Upper lobe of left lung (tissue), 4 donors: ENCODE data around the gene MX2.

Source experiments
- EP300 ChIP-seq, 4 donors: sonication (generic); formaldehyde crosslinking; IDR thresholded peaks; one replicate each; pipeline ENCODE4 v1.5.1; 2017; ENCODE audit warnings: antibody characterized with exemption in 4 of 4, control low read depth in 2 of 4
- POLR2A ChIP-seq, 4 donors: fragments of 450-650 bp; IDR thresholded peaks; one replicate each; pipeline ENCODE4 v1.5.1; 2016 to 2017; ENCODE audit warnings: antibody characterized with exemption in 4 of 4, mild to moderate bottlenecking in 2 of 4
- POLR2AphosphoS5 ChIP-seq, 2 donors: sonication (generic); formaldehyde crosslinking; IDR thresholded peaks; one replicate each; pipeline ENCODE4 v1.5.1; 2017; ENCODE audit warnings: antibody characterized with exemption in 2 of 2
- TF ChIP-seq, protein P1 (sequence below), 6 experiments: fragments of 450-650 bp in 4 of 6; fragments of 200-600 bp in 2 of 6; sonication (generic) in 2 of 6; IDR thresholded peaks; one replicate each; pipeline ENCODE4 v1.5.1; 2016 to 2019; ENCODE audit warnings: antibody characterized with exemption in 6 of 6

DNA sequence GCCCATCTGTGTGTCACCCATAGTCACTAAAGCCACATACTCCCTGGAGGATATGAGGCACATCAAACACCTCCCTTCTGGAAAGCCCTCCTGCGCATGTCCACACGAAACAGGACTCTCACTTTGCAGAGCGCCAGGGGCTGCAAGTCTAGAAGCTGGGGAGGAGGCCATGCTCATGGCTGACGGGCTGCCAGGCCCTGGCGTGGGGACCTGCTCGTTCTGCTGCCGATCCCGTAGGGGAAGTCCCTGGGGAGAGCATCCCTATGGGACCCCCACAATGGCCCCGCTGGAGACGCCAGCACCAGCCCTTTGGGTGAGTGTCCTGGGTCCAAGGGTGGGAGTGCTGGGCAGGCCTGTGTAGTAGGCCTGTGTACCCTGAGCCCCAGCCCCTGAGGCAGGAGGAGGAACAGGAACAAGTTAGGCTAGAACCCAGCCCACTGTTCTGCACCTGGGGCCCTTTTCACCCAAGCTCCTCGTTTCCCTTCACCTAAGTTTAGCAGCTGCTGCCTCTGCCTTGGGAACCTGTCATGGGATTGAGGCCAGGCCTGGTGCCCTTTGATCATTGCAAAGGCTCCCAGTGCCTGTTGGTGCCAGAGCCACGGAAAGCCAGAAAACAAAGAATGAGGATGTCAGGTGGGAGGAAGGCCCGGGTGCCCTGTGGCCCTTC, 35.3 kb upstream of the MX2 start:
- TF ChIP-seq, protein P1, sequence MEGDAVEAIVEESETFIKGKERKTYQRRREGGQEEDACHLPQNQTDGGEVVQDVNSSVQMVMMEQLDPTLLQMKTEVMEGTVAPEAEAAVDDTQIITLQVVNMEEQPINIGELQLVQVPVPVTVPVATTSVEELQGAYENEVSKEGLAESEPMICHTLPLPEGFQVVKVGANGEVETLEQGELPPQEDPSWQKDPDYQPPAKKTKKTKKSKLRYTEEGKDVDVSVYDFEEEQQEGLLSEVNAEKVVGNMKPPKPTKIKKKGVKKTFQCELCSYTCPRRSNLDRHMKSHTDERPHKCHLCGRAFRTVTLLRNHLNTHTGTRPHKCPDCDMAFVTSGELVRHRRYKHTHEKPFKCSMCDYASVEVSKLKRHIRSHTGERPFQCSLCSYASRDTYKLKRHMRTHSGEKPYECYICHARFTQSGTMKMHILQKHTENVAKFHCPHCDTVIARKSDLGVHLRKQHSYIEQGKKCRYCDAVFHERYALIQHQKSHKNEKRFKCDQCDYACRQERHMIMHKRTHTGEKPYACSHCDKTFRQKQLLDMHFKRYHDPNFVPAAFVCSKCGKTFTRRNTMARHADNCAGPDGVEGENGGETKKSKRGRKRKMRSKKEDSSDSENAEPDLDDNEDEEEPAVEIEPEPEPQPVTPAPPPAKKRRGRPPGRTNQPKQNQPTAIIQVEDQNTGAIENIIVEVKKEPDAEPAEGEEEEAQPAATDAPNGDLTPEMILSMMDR (IDR thresholded peaks at IDR 0.05), result no peak
- no peak for TF ChIP-seq POLR2AphosphoS5 (IDR thresholded peaks at IDR 0.05)
- TF ChIP-seq POLR2A (IDR thresholded peaks at IDR 0.05), result no peak
- no peak for TF ChIP-seq EP300 (IDR thresholded peaks at IDR 0.05)
